ENCODE measurements around the gene IGSF9B. TPM values are rescaled to one million over a fixed set of nuclear protein-coding genes. Genes with fewer than 3 reads are reported as not detected.

Gene IGSF9B
- total RNA-seq, 1 experiment from 2014 or later = 2.2 TPM

DNA sequence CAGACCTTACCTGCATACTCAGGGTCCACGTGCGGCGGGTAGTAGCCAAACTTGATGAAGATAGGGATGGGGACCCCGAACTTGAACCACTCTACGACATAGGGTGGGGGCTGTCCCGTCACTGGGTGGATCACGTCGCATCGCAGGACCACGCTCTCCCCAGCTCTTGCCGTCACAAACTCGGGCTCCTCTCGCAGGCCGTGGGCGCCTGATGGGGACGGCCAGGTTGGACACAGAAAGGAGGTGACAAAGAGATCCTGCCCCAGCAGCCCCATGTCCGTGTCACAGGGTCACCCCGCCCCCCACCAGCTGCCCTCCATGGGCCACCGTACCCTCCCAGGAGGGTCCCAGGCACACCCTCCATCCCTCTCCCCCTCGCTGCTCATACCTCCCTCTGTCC lies 10.7 kb downstream of the IGSF9B start:
- intact Hi-C loops (cut with micrococcal nuclease; ENCODE audit: unreplicated experiment) = no loop called here
- Histone ChIP-seq H3K4me3 (ENCODE audit: low read depth in 2 of 2, low read length in 2 of 2) (no peak overlapping the region), H3K27me3 (ENCODE audit: control insufficient read depth, insufficient read depth, low read length) (no peaks in the 10 kb centered on the region), H3K36me3 (ENCODE audit: control insufficient read depth, insufficient read depth, low read length) (no peaks in the 10 kb centered on the region), H3K9me3 (ENCODE audit: control insufficient read depth, insufficient read depth, low read depth, low read length) (no peaks in the 10 kb centered on the region), H3K4me1 (ENCODE audit: control insufficient read depth, insufficient read depth, low read length) (peaks cover 3% of the 10 kb centered on the region; the same call in 1 of the 2 replicates), H3K27ac (ENCODE audit: low read length) (no peak overlapping the region)
- TF ChIP-seq, protein P1, sequence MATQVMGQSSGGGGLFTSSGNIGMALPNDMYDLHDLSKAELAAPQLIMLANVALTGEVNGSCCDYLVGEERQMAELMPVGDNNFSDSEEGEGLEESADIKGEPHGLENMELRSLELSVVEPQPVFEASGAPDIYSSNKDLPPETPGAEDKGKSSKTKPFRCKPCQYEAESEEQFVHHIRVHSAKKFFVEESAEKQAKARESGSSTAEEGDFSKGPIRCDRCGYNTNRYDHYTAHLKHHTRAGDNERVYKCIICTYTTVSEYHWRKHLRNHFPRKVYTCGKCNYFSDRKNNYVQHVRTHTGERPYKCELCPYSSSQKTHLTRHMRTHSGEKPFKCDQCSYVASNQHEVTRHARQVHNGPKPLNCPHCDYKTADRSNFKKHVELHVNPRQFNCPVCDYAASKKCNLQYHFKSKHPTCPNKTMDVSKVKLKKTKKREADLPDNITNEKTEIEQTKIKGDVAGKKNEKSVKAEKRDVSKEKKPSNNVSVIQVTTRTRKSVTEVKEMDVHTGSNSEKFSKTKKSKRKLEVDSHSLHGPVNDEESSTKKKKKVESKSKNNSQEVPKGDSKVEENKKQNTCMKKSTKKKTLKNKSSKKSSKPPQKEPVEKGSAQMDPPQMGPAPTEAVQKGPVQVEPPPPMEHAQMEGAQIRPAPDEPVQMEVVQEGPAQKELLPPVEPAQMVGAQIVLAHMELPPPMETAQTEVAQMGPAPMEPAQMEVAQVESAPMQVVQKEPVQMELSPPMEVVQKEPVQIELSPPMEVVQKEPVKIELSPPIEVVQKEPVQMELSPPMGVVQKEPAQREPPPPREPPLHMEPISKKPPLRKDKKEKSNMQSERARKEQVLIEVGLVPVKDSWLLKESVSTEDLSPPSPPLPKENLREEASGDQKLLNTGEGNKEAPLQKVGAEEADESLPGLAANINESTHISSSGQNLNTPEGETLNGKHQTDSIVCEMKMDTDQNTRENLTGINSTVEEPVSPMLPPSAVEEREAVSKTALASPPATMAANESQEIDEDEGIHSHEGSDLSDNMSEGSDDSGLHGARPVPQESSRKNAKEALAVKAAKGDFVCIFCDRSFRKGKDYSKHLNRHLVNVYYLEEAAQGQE (IDR thresholded peaks at IDR 0.05; ENCODE audit: insufficient read depth in 1 of 2, low read depth in 2 of 2, low read length in 1 of 2) = no peak
- TF ChIP-seq POLR2AphosphoS5 (IDR thresholded peaks at IDR 0.05; ENCODE audit: low read depth, low read length) (no peak), TCF7L2 (IDR thresholded peaks at IDR 0.05; ENCODE audit: low read depth, low read length) (no peak), SIN3A (IDR thresholded peaks at IDR 0.05; ENCODE audit: borderline replicate concordance, insufficient read depth, low read depth, low read length) (no peak)
- TF ChIP-seq, protein P2, sequence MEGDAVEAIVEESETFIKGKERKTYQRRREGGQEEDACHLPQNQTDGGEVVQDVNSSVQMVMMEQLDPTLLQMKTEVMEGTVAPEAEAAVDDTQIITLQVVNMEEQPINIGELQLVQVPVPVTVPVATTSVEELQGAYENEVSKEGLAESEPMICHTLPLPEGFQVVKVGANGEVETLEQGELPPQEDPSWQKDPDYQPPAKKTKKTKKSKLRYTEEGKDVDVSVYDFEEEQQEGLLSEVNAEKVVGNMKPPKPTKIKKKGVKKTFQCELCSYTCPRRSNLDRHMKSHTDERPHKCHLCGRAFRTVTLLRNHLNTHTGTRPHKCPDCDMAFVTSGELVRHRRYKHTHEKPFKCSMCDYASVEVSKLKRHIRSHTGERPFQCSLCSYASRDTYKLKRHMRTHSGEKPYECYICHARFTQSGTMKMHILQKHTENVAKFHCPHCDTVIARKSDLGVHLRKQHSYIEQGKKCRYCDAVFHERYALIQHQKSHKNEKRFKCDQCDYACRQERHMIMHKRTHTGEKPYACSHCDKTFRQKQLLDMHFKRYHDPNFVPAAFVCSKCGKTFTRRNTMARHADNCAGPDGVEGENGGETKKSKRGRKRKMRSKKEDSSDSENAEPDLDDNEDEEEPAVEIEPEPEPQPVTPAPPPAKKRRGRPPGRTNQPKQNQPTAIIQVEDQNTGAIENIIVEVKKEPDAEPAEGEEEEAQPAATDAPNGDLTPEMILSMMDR (IDR thresholded peaks at IDR 0.05) = no peak
- ATAC-seq (no peak), DNase-seq (ENCODE audit: low read depth, low spot score) (no peak)
- ChIA-PET POLR2A (interaction anchor here (0.6 kb wide), 1 partner anchor 29 kb away, joined by 3 read pairs; no protein-coding TSS in a partner anchor), CTCF (no interaction called here)
- no TSS peak for BruUV-seq (replicated peaks)
- in situ Hi-C loops (cut with HindIII; ENCODE audit: low pct_unique_long_range_greater_than_20kb, low sequenced_read_pairs) = no loop called here

DNA sequence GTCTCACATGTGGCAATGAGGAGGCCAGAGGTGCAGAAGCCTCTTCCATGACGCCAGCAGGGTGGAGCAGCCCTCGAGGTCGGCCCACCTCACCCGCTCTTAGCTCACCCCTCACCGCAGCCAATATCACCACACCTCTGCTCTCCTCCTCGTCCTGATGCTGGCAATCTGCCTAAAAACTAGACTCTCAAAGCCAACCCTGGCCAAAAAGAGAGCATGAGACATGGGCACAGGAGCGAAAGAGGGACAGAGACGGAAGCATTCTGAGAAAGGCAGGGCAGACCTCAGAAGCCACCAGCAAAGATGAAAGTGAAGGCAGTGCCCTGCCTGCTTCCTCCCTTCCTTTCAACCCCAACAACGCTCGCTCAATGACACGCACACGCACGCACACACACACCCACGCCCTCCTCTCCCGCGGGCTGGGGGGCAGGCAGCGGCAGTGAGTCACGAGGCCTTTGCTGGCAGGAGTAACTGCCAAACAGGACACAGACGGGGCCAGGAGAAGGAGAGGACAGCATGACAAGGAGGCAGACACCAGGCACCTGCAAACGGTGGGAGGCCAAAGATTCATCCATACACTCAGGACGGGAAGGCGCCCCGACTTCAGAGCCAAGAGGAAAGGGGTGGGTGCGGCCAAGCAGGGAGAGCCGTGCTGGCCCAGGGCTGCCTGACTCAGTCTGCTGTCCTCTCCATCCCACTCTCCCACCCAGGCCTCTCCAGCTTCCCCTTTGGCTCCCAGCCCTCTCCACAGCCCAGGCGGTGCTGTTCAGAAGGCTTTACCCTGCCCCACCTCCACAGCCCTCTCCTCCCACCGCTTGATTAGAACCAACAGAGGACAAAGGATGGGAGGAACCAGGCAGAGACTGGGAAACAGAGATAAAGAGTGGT lies 11.4 kb downstream of the IGSF9B start:
- no peaks in the 10 kb centered on the region for H3K36me3 ChIP-seq (ENCODE audit: control insufficient read depth, insufficient read depth, low read length)
- DNase-seq (ENCODE audit: low read depth, low spot score) = no peak

More for the DNA sequence above, 11.4 kb downstream of the IGSF9B start:
- CTCF ChIA-PET = no interaction called here
- BruUV-seq (replicated peaks) = no TSS peak
- no peaks in the 10 kb centered on the region for H3K9me3 ChIP-seq (ENCODE audit: control insufficient read depth, insufficient read depth, low read depth, low read length)
- in situ Hi-C loops (cut with HindIII; ENCODE audit: low pct_unique_long_range_greater_than_20kb, low sequenced_read_pairs) = no loop called here
- H3K27me3 ChIP-seq (ENCODE audit: control insufficient read depth, insufficient read depth, low read length) = no peaks in the 10 kb centered on the region
- H3K4me1 ChIP-seq (ENCODE audit: control insufficient read depth, insufficient read depth, low read length) = peaks cover 3% of the 10 kb centered on the region; the same call in 1 of the 2 replicates
- ATAC-seq = no peak
- no peak overlapping the region for H3K4me3 ChIP-seq (ENCODE audit: low read depth in 2 of 2, low read length in 2 of 2)
- no peak overlapping the region for H3K27ac ChIP-seq (ENCODE audit: low read length)
- intact Hi-C loops (cut with micrococcal nuclease; ENCODE audit: unreplicated experiment) = no loop called here
- POLR2A ChIA-PET = interaction anchor here (0.6 kb wide), 1 partner anchor 28 kb away, joined by 3 read pairs; no protein-coding TSS in a partner anchor
- TF ChIP-seq, protein P2 (IDR thresholded peaks at IDR 0.05) = no peak
- TF ChIP-seq SIN3A (IDR thresholded peaks at IDR 0.05; ENCODE audit: borderline replicate concordance, insufficient read depth, low read depth, low read length) (no peak), POLR2AphosphoS5 (IDR thresholded peaks at IDR 0.05; ENCODE audit: low read depth, low read length) (no peak), TCF7L2 (IDR thresholded peaks at IDR 0.05; ENCODE audit: low read depth, low read length) (no peak)
- TF ChIP-seq, protein P1 (IDR thresholded peaks at IDR 0.05; ENCODE audit: insufficient read depth in 1 of 2, low read depth in 2 of 2, low read length in 1 of 2) = no peak

All from Panc1 (cell line).